HG03571 (cell line): Measurements from ENCODE around the gene PTPRM.

Experiments
- ATAC-seq: cut with Tn5 transposase; IDR thresholded peaks from one replicate; pipeline ENCODE4 v1.9.1; 2021; ENCODE audit not compliant: unreplicated experiment

The PTPRM gene

GRCh38 chr18:8367217-8367988, 800.3 kb downstream of the PTPRM start:
- no peak for ATAC-seq

GRCh38 chr18:8368512-8369217, 801.5 kb downstream of the PTPRM start:
- no peak for ATAC-seq

- no peak for ATAC-seq
Measured at GRCh38 chr18:8373486-8373885, 806.4 kb downstream of the PTPRM start.

GRCh38 chr18:8374676-8375075, 807.6 kb downstream of the PTPRM start:
- no peak for ATAC-seq

- no peak for ATAC-seq
Measured at GRCh38 chr18:8375249-8375648, 808.1 kb downstream of the PTPRM start.

GRCh38 chr18:8376113-8376512, 809.0 kb downstream of the PTPRM start:
- ATAC-seq = no peak

- ATAC-seq = no peak
Measured at GRCh38 chr18:8379187-8379941, 812.2 kb downstream of the PTPRM start.

- no peak for ATAC-seq
Measured at GRCh38 chr18:8380006-8380405, 812.9 kb downstream of the PTPRM start.

GRCh38 chr18:8380926-8381325, 813.8 kb downstream of the PTPRM start:
- ATAC-seq = no peak

GRCh38 chr18:8381821-8382459, 814.8 kb downstream of the PTPRM start:
- no peak for ATAC-seq

GRCh38 chr18:8385400-8385799, 818.3 kb downstream of the PTPRM start:
- no peak for ATAC-seq

- no peak for ATAC-seq
Measured at GRCh38 chr18:8386669-8387380, 819.7 kb downstream of the PTPRM start.

GRCh38 chr18:8389391-8390340, 822.5 kb downstream of the PTPRM start:
- ATAC-seq = no peak

- ATAC-seq = no peak
Measured at GRCh38 chr18:8391068-8391467, 824.0 kb downstream of the PTPRM start.

GRCh38 chr18:8396254-8396653, 829.1 kb downstream of the PTPRM start:
- ATAC-seq = no peak

- ATAC-seq = no peak
Measured at GRCh38 chr18:8397034-8397433, 829.9 kb downstream of the PTPRM start.

- no peak for ATAC-seq
Measured at GRCh38 chr18:8399138-8399537, 832.0 kb downstream of the PTPRM start.

GRCh38 chr18:8400193-8400752, 833.2 kb downstream of the PTPRM start:
- no peak for ATAC-seq

- no peak for ATAC-seq
Measured at GRCh38 chr18:8400825-8401224, 833.7 kb downstream of the PTPRM start.
